GM12864 (cell line): ENCODE results near the gene WEE1.

Experiments used
- DNase-seq: peaks from one replicate; pipeline ENCODE4 v3.0.0-alpha.2; 2011; ENCODE audit warnings: low read depth
- H3K4me3 ChIP-seq: 2 replicates; pipeline ENCODE4 v1.5.1; 2011; ENCODE audit warnings: mild to moderate bottlenecking, low read depth, low read length, control low read depth
- TF ChIP-seq, protein P1 (sequence below): IDR thresholded peaks from 2 replicates; pipeline ENCODE4 v1.5.1; 2011; ENCODE audit warnings: low read depth, mild to moderate bottlenecking, moderate library complexity, low read length, control low read depth, inconsistent platforms; ENCODE audit errors: missing control alignments

WEE1 gene

GRCh38 chr11:9606809-9607510 lies 33.5 kb downstream of the WEE1 start:
- TF ChIP-seq, protein P1, sequence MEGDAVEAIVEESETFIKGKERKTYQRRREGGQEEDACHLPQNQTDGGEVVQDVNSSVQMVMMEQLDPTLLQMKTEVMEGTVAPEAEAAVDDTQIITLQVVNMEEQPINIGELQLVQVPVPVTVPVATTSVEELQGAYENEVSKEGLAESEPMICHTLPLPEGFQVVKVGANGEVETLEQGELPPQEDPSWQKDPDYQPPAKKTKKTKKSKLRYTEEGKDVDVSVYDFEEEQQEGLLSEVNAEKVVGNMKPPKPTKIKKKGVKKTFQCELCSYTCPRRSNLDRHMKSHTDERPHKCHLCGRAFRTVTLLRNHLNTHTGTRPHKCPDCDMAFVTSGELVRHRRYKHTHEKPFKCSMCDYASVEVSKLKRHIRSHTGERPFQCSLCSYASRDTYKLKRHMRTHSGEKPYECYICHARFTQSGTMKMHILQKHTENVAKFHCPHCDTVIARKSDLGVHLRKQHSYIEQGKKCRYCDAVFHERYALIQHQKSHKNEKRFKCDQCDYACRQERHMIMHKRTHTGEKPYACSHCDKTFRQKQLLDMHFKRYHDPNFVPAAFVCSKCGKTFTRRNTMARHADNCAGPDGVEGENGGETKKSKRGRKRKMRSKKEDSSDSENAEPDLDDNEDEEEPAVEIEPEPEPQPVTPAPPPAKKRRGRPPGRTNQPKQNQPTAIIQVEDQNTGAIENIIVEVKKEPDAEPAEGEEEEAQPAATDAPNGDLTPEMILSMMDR: peak; percentile 32
- H3K4me3 ChIP-seq: no peak overlapping the region
- no peak for DNase-seq

DNA sequence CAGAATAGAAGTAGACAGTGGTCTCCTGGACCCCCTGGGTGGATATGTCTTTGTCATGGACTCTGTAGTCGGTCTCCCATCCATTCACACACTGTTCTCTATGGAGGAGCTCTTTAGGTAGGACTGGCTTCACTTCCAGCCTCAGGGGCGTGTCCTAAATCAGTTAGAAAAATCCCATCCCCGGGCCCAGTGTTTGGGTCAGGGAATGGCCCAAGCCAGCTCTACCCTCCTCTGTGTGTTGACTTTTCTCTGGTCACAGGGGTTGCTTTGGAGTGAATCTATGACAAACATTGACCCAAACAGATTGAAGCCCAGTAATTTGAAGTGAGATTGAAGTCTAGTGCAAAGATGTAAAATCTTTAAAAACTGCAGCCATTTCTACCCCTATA lies 34.0 kb downstream of the WEE1 start:
- DNase-seq: no peak
- TF ChIP-seq, protein P1: no peak
- H3K4me3 ChIP-seq: no peak overlapping the region

DNA sequence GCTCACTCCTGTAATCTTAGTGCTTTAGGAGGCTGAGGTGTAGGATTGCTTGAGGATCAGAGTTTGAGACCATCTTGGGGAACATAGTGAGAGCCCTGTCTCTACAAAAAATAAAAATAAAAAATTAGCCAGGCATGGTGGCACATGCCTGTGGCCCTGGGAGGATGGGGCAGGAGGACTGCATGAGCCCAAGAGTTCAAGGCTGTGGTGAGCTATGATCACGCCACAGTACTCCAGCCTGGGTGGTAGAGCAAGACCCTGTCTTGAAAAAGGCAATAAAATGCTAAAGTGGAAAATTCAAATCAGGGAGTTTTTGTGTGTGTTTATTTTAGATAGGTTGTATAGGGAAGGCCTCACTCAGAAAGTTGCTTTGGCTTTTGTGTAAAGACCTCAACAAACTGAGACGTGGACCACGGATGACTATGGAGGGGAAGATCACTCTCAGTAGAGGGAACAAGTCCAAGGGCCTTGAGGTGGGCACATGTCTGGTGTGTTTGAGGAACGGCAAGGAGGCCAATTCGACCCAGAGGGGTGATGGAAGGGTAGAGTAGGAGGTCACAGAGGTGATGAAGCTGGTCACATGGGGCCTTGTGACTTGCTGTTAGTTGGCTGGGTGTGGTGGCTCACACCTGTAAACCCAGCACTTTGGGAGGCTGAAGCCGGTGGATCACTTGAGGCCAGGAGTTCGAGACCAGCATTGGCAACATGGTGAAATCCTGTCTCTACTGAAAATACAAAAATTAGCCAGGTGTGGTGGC lies 35.7 kb downstream of the WEE1 start:
- no peak for DNase-seq
- no peak overlapping the region for H3K4me3 ChIP-seq
- TF ChIP-seq, protein P1: no peak

- TF ChIP-seq, protein P1: no peak
- DNase-seq: no peak
- no peak overlapping the region for H3K4me3 ChIP-seq
These were observed 36.4 kb downstream of the WEE1 start for GRCh38 chr11:9609841-9610240.

DNA sequence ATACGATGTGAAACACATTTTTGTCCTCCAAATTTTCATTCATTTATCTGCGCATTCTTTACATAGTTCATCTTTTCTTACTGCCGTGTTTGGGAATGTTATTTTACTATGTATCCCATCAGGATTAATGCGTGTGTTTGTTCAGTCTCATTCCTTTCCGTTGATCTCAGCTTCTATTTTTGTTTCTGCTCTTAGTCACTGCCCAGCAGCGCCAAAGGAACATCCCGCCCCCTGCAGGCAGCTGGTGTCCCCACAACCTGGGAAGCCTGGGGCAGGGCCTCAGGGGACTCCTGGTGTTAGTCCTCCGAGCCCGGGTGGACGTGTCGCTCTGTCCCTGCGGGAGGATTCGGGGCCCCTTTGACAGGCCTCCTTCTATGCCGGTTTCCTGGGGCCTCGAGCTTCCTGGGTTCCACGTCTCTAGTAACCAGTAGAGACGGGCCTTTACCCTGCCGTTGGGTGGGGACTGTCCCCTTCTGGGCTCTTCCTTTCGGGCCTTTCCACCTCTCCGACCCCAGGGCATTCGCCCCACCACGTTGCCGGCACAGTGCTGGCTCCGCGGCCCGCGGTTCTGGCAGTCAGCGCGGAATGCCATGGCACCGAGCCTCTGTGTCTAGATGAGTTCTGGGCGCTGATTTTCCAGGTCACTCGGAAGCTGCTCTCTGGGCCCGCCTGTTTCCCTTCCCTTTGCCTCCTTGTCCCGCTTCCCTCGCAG lies 39.8 kb downstream of the WEE1 start:
- TF ChIP-seq, protein P1: peak; percentile 88
- DNase-seq: peak; percentile 68
- H3K4me3 ChIP-seq: peak overlapping the region; percentile 40

GRCh38 chr11:9613830-9614762 lies 40.6 kb downstream of the WEE1 start:
- peak; percentile 81 for DNase-seq
- TF ChIP-seq, protein P1: peak; percentile 78
- peak overlapping the region; percentile 40 for H3K4me3 ChIP-seq
